Lung (tissue), 12 donors: Measurements from ENCODE around the gene LAT. TPM values are rescaled to one million over a fixed set of nuclear protein-coding genes. Genes with fewer than 3 reads are reported as not detected.

Source experiments
- ATAC-seq: fragments of 200-7000 bp; cut with Tn5 transposase; one replicate; pipeline ENCODE4 v1.9.1; 2020; ENCODE audit warnings: moderate number of reproducible peaks; ENCODE audit not compliant: insufficient read depth, low FRiP score
- DNase-seq, 3 donors: peaks; one replicate each; pipeline ENCODE4 v3.0.0-alpha.2; 2013 to 2017
- H3K27ac ChIP-seq, 2 donors: one replicate each; pipeline ENCODE4 v1.5.1; 2013; ENCODE audit warnings: mild to moderate bottlenecking in 2 of 2, moderate library complexity in 2 of 2, control low read depth in 1 of 2, inconsistent platforms in 1 of 2, low read depth in 1 of 2, low read length in 1 of 2
- H3K27me3 ChIP-seq, 3 donors: one replicate each; pipeline ENCODE4 v1.5.1; 2013; ENCODE audit warnings: low read length in 2 of 3; ENCODE audit not compliant: control insufficient read depth in 3 of 3, insufficient read depth in 3 of 3
- H3K36me3 ChIP-seq, 4 donors: one replicate each; pipeline ENCODE4 v1.5.1; 2013; ENCODE audit warnings: low read length in 4 of 4, mild to moderate bottlenecking in 1 of 4, moderate library complexity in 1 of 4; ENCODE audit not compliant: control insufficient read depth in 4 of 4, insufficient read depth in 4 of 4
- H3K4me1 ChIP-seq, 5 donors: one replicate each; pipeline ENCODE4 v1.5.1; 2013; ENCODE audit warnings: low read length in 5 of 5, mild to moderate bottlenecking in 2 of 5, moderate library complexity in 1 of 5; ENCODE audit not compliant: control insufficient read depth in 5 of 5, insufficient read depth in 5 of 5
- H3K4me3 ChIP-seq: one replicate; pipeline ENCODE4 v1.5.1; 2013; ENCODE audit warnings: mild to moderate bottlenecking, control low read depth, moderate library complexity
- H3K9ac ChIP-seq, 2 donors: one replicate each; pipeline ENCODE4 v1.5.1; 2013; ENCODE audit warnings: low read length in 2 of 2, control low read depth in 1 of 2; ENCODE audit not compliant: insufficient read depth in 1 of 2
- H3K9me3 ChIP-seq, 4 donors: one replicate each; pipeline ENCODE4 v1.5.1; 2013; ENCODE audit warnings: low read length in 3 of 4, mild to moderate bottlenecking in 1 of 4, moderate library complexity in 1 of 4; ENCODE audit not compliant: control insufficient read depth in 4 of 4, insufficient read depth in 3 of 4
- WGBS, 2 donors: extraction: QIAGEN DNeasy Blood & Tissue Kit; methylation state at CpG; one replicate each; pipeline ENCODE4 v1.1.7; 2013; 5-methylcytosine and 5-hydroxymethylcytosine counted together
- polyA plus RNA-seq, 2 donors: library from polyadenylated mRNA; stranded (reverse); fragments of 200-250 nt; gene quantifications; one replicate each; pipeline ENCODE4 v1.2.1, GENCODE V29; 2013
- total RNA-seq, 2 donors: library from RNA; depleted of rRNA in 1 of 2; stranded (reverse); fragments of >200 nt in 1 of 2; gene quantifications; one replicate each; pipeline ENCODE4 v1.2.1, GENCODE V29; 2014 to 2021
- TF ChIP-seq, protein P1 (sequence below): IDR thresholded peaks from 2 replicates; pipeline ENCODE4 v1.5.1; 2012; ENCODE audit warnings: mild to moderate bottlenecking; ENCODE audit errors: control extremely low read depth, extremely low read depth
- donor health status: control.
- donor health status: control.
- donor health status: Bipolar disorder and iron deficiency.
- donor health status: healthy.
- donor health status: DM: yes; HTN: yes; CAD: no.

LAT gene
- total and polyA plus RNA-seq, 4 donors: 2.9 to 16.6 (median 13.4) TPM

DNA sequence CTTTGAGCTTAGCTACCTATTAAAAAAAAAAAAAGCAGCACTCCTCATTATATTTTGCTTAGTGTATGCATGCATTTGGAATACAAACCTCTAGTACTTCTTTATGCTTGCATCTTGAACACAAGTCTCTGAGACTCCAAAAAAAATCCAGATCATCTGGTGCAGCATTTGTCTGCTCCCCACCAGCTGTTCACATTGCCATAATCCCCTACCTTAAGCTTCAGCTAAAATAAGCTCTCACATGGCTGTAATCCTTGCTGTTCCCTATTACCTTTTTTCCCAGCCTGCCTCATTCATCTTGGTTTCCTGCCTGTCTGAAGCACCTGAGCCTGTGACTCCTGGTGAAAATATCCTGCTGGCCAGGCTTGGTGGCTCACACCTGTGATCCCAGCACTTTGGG, 41.6 kb upstream of the LAT start:
- ATAC-seq: no peak
- H3K36me3 ChIP-seq: no peaks in the 10 kb centered on the region
- no peaks in the 10 kb centered on the region for H3K27me3 ChIP-seq
- no peaks in the 10 kb centered on the region for H3K9me3 ChIP-seq
- H3K9ac ChIP-seq: no peak overlapping the region
- no peak for DNase-seq
- TF ChIP-seq, protein P1, sequence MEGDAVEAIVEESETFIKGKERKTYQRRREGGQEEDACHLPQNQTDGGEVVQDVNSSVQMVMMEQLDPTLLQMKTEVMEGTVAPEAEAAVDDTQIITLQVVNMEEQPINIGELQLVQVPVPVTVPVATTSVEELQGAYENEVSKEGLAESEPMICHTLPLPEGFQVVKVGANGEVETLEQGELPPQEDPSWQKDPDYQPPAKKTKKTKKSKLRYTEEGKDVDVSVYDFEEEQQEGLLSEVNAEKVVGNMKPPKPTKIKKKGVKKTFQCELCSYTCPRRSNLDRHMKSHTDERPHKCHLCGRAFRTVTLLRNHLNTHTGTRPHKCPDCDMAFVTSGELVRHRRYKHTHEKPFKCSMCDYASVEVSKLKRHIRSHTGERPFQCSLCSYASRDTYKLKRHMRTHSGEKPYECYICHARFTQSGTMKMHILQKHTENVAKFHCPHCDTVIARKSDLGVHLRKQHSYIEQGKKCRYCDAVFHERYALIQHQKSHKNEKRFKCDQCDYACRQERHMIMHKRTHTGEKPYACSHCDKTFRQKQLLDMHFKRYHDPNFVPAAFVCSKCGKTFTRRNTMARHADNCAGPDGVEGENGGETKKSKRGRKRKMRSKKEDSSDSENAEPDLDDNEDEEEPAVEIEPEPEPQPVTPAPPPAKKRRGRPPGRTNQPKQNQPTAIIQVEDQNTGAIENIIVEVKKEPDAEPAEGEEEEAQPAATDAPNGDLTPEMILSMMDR: no peak
- H3K4me3 ChIP-seq: no peak overlapping the region
- peaks cover 0 to 7% (median 3%) of the 10 kb centered on the region in 5 donors for H3K4me1 ChIP-seq
- H3K27ac ChIP-seq: no peak overlapping the region

DNA sequence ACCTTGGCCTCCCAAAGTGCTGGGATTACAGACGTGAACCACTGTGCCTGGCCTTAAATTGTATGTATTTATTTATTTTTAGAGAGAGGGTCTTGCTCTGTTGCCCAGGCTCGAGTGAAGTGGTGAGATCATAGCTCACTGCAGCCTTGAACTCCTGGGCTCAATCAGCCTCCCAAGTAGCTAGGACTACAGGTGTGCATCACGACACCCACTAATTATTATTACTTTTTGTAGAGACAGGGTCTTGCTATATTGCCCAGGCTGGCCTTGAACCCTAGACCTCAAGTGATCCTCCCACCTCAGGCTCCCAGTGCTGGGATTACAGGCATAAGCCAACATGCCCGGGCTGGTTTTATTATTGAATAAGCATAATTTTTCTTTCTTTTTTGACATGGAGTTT, 38.2 kb upstream of the LAT start:
- no peak overlapping the region for H3K27ac ChIP-seq
- no peaks in the 10 kb centered on the region for H3K9me3 ChIP-seq
- H3K4me3 ChIP-seq: no peak overlapping the region
- TF ChIP-seq, protein P1: no peak
- no peaks in the 10 kb centered on the region for H3K36me3 ChIP-seq
- no peaks in the 10 kb centered on the region for H3K27me3 ChIP-seq
- H3K4me1 ChIP-seq: peaks cover 0 to 10% (median 3%) of the 10 kb centered on the region in 5 donors
- 79 to 86% methylated on average over 4 of the region's 4 CpGs for WGBS, 2 donors
- ATAC-seq (no peak), DNase-seq (no peak)
- no peak overlapping the region for H3K9ac ChIP-seq

DNA sequence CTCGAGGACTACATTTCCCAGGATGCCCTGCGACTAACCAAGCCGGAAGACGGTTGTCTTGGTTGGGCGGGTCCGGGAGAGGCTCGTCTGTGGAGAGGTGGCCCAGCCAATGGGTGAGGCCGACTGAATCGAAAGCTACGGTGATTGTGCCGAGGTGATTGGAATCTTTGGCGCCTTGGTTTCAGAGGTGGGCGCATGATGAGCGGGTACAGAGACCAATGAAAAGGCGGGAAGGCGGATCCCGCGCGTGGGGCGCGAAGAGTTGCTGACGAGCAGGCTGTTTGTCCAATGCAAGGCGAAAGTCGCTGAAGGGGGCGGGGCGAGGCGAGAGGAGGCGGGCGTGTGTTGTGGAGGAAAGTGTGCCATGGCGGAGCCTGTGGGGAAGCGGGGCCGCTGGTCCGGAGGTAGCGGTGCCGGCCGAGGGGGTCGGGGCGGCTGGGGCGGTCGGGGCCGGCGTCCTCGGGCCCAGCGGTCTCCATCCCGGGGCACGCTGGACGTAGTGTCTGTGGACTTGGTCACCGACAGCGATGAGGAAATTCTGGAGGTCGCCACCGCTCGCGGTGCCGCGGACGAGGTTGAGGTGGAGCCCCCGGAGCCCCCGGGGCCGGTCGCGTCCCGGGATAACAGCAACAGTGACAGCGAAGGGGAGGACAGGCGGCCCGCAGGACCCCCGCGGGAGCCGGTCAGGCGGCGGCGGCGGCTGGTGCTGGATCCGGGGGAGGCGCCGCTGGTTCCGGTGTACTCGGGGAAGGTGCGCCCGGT, 34.0 kb upstream of the LAT start, which contains the start of gene NFATC2IP:
Gene NFATC2IP, plus strand, starts transcription at position 290 of the 762 bp plus-strand sequence. Its CDS starts 75 bp downstream, at position 365.
- Histone ChIP-seq H3K9ac (peak within 1 kb of the TSS in 1 of 2 donors; percentile 42), H3K27me3 (no peaks in the 10 kb centered on the region), H3K4me1 (peaks cover 0 to 13% (median 1%) of the 10 kb centered on the region in 5 donors), H3K27ac (peak within 1 kb of the TSS; percentile 74 to 80), H3K36me3 (peaks cover 6 to 17% (median 14%) of the 10 kb centered on the region in 4 donors), H3K9me3 (no peaks in the 10 kb centered on the region), H3K4me3 (peak within 1 kb of the TSS; percentile 86)
- ATAC-seq (peak; percentile 99), DNase-seq (peak; percentile 100)
- TF ChIP-seq, protein P1: no peak
- 0 to 1% methylated on average over 66 to 79 of the region's 79 CpGs for WGBS, 2 donors
